ENCODE results near the gene TBC1D23. TPM values are rescaled to one million over a fixed set of nuclear protein-coding genes. Genes with fewer than 3 reads are reported as not detected.

Gene TBC1D23
- total and polyA plus RNA-seq, 9 of the 15 experiments (the other 6 are each of a cell fraction or from before 2014, with no cell fraction given) = 23.4 to 85.8 (median 43.7) TPM

GRCh38 chr3:100334488-100335351, 73.9 kb downstream of the TBC1D23 start, which contains the start of gene NIT2 (continued):
- peak; percentile 43; the same call in 1 of the 2 replicates for TF ChIP-seq SIN3B (IDR thresholded peaks at IDR 0.05; ENCODE audit: low read depth)
- TF ChIP-seq, protein P1, sequence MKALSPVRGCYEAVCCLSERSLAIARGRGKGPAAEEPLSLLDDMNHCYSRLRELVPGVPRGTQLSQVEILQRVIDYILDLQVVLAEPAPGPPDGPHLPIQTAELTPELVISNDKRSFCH (CRISPR knock-in tag; IDR thresholded peaks at IDR 0.05) = no peak
- TF ChIP-seq, protein P1 (tag; IDR thresholded peaks at IDR 0.05) = no peak
- no peak for TF ChIP-seq SMARCB1 (IDR thresholded peaks at IDR 0.05; ENCODE audit: insufficient read length, low read depth)
- TF ChIP-seq TAF1 (IDR thresholded peaks at IDR 0.05; ENCODE audit: control insufficient read depth, extremely low read depth, insufficient read depth, low read length, severe bottlenecking) = peak; percentile 60
- no peak for TF ChIP-seq TCF7L2 (IDR thresholded peaks at IDR 0.05; ENCODE audit: low read depth, low read length)
- no peak for TF ChIP-seq HEY1 (CRISPR knock-in tag; IDR thresholded peaks at IDR 0.05; ENCODE audit: borderline replicate concordance)
- TF ChIP-seq POLR2H (tag; IDR thresholded peaks at IDR 0.05; ENCODE audit: low read depth) = peak; percentile 37; the same call in 1 of the 2 replicates
- TF ChIP-seq XRCC5 (IDR thresholded peaks at IDR 0.05; ENCODE audit: low read depth, low read length) = no peak
- 0 out of 2 replicates have a peak, but pooled peaks have one; percentile 7 for TF ChIP-seq FOSL1 (tag; conservative IDR thresholded peaks at IDR 0.05)
- no peak for TF ChIP-seq HOXB6 (CRISPR knock-in tag; IDR thresholded peaks at IDR 0.05; ENCODE audit: borderline replicate concordance)
- no peak for TF ChIP-seq ZBTB26 (CRISPR knock-in tag; IDR thresholded peaks at IDR 0.05)
- no peak for TF ChIP-seq KAT7 (CRISPR knock-in tag; IDR thresholded peaks at IDR 0.05; ENCODE audit: borderline replicate concordance)
- TF ChIP-seq, protein P2, sequence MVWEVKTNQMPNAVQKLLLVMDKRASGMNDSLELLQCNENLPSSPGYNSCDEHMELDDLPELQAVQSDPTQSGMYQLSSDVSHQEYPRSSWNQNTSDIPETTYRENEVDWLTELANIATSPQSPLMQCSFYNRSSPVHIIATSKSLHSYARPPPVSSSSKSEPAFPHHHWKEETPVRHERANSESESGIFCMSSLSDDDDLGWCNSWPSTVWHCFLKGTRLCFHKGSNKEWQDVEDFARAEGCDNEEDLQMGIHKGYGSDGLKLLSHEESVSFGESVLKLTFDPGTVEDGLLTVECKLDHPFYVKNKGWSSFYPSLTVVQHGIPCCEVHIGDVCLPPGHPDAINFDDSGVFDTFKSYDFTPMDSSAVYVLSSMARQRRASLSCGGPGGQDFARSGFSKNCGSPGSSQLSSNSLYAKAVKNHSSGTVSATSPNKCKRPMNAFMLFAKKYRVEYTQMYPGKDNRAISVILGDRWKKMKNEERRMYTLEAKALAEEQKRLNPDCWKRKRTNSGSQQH (CRISPR knock-in tag; IDR thresholded peaks at IDR 0.05) = 0 out of 2 replicates have a peak, but pooled peaks have one; percentile 18
- no peak for TF ChIP-seq SMARCC2 (IDR thresholded peaks at IDR 0.05; ENCODE audit: low read depth)
- peak; percentile 3; the same call in 1 of the 2 replicates for TF ChIP-seq MAFK (IDR thresholded peaks at IDR 0.05; ENCODE audit: low read length)
- TF ChIP-seq FOXA3 (CRISPR knock-in tag; conservative IDR thresholded peaks at IDR 0.05 in 1 of 2, IDR thresholded peaks at IDR 0.05 in 1 of 2) = no peak
- TF ChIP-seq POLR2G (IDR thresholded peaks at IDR 0.05; ENCODE audit: low read depth, low read length) = peak; percentile 90
- TF ChIP-seq RB1 (IDR thresholded peaks at IDR 0.05; ENCODE audit: low read depth) = peak; percentile 58
- peak; percentile 46 to 64 for TF ChIP-seq E2F6 (IDR thresholded peaks at IDR 0.05; ENCODE audit: borderline replicate concordance in 1 of 2, extremely low read depth in 1 of 2, insufficient read depth in 1 of 2, insufficient read length in 1 of 2, low read depth in 1 of 2, low read length in 1 of 2, poor library complexity in 1 of 2, severe bottlenecking in 1 of 2)

Measured in K562 (cell line).